ENCODE measurements around the gene DOK7.

Gene DOK7

DNA sequence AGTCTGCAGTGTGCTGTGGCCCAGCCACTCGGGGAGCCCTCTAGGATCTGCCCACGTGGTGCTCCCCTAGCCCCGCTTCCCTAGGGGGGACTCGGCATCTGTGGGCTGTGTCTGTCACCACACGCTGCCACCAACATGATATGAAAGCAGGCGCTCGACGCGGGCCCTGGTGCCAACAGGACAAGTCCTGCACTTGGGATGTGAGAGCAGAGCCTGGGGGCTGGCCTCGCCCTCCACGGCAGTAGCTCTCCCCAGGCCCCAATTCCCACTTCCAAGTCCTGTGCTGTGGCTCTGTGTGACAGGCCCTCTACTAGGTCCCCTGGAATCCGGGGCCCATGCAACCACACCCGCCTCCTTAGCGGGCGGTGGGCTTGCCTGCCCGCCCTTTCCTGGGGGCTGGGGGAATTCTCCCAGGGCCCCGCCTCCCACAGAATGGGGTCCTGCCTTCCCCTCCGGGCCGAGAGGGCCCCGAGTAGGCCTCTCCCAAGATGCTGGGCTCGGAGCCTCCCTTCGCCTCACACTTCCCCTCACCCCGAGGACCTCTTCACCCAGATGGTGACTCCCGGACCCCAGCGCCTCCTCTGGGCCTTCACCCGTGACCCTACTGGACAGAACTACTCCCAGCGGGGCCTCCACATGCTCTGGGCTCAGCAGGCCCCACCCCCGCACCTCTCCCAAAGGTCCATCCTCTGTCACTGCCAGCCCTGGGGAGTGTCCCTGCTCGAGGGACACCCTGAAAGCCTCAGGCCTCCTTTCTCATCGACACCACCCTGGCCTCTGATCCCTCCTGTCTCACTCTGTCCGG lies 57.9 kb downstream of the DOK7 start:
- DNase-seq (ENCODE audit: low read depth): no peak

GRCh38 chr4:3521621-3522325 lies 58.7 kb downstream of the DOK7 start:
- DNase-seq (ENCODE audit: low read depth): no peak

DNA sequence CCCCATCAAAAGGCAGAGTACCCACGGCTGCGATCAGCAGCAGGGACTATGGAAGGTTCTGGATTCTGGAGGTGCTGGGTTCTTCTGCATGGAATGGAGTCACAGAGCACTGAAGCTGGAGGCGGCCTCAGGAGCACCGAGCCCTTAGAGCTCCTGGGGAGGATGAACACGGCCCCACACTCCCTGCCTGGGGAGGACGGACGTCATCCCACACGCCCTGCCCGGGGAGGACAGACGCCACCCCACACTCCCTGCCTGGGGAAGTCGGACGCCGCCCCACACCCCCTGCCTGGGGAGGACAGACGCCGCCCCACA lies 59.2 kb downstream of the DOK7 start:
- no peak for DNase-seq (ENCODE audit: low read depth)

GRCh38 chr4:3522651-3523050 lies 59.5 kb downstream of the DOK7 start:
- DNase-seq (ENCODE audit: low read depth): no peak

DNA sequence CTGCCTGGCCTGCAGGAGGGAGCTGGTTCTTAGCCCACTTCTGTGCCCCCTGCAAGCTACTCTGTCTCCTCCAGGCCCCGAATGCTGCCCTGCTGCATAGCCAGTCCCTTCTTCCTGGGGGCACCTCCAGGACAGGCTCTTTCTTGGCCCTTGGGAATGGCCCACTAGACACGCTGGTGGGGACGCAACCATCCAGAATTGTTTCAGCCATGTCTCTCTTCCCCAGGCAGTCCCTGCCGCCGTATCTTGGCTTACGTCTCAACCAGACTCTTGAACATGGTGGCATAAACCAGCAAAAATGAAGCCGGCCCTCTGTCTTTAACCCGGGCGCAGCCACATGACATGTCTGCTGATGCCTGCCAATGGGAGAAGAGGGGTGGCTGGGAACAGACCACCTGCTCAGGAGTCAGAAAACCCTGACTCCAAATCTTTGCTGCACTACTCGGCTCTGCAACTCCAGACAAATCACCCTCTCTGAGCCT lies 60.1 kb downstream of the DOK7 start:
- DNase-seq (ENCODE audit: low read depth): no peak

- DNase-seq (ENCODE audit: low read depth): no peak
Measured at GRCh38 chr4:3523628-3524221, 60.6 kb downstream of the DOK7 start.

DNA sequence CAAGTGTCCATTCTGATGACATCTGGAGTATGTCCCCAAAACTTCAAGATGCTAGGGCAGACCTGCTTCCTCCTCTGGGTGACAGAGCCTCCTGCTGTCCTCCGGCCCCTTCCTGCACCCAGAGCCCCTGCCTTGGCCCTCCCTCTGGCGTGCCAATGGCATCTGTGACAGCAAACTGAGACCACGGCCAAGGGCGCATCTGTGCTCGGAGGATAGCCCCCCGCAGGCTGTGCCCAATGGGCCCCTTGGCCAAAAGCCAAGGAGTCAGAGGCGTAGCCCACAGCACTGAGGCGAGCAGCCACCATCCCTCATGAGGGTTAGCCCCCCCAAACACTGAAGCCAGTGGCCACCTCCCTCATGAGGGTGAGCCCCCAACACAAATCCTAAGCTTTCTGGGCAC lies 61.2 kb downstream of the DOK7 start:
- DNase-seq (ENCODE audit: low read depth): no peak

DNA sequence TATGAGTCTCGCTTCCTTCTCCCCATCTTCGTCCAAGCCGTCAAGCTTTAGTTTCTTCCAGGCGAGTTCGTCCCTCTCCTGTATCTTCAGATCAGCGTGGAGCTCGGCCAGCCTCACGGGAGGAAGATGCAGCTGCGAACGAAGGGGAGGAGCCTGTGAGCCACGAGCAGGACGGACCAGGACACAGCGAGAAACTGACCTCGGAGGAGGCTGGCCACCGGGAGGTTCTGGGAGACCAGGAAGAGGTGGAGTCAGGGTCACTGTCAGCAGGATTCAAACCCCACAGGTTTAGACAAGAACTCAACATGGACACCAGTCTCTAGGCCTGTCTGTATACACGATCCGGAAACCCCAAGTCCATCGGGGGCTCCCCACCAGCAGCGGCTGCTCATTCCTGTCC lies 61.8 kb downstream of the DOK7 start:
- no peak for DNase-seq (ENCODE audit: low read depth)

DNA sequence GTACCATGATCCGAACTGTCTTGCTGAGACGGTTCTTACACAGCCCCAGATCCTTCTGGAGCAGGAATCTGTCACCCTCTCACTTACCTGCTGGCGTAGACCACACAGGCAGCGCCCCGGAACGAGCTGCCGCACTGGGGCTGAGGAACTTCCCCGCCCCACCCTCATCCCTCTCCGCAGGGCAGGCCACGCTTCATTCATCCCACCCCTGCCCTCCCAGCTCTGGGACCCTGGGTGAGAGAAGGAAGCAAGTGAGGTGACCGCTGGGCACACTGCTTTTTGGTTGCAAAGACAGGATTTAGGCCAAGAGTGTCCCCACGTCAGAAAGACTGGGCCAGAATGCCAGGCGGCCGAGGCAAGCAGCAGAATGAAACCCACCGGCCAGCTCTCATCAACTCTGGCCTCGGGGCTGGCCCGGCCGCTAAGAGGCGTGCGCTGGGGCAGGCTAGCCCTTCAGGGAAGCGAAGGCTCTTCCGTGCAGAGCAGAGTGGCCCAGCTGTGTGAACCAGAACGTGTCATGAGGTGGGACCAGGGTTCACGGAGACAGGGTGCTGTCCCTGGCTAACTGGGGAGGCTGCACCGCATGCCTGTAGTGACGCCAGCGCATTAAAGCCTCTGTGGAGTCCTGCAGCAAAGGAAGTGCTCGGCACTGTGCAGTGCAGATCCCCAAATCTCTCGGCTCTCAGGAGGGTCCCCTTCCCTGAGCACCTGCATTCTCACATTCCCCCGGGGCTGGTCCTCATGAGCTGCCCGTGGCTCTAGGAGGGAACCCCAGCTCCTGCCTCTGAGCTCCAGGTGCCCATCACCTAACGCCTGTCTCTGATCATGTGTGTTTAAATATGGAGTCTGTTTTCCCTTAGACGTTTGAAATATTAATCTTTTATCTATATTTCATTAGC lies 62.7 kb downstream of the DOK7 start:
- no peak for DNase-seq (ENCODE audit: low read depth)

DNA sequence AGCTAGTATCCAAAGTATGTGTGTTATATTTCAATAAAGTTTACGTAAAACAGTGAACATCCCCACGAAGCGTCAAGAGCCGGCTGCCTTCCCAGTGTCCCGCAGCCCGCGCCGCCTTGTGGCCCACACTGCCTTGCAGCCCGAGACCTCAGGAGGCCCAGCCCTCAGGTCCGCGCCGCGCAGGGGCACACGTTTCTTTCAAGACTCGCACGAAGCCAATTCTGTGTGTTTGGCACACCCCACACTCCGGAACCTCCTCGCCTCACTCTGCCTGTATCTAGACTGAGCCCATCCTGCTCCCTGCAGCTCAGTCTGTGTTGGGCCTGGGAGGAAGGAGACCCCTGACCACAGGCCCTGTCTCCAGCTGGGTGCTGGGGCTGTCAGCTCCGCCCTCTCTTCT lies 63.4 kb downstream of the DOK7 start:
- no peak for DNase-seq (ENCODE audit: low read depth)

GRCh38 chr4:3527101-3527913 lies 64.2 kb downstream of the DOK7 start:
- no peak for DNase-seq (ENCODE audit: low read depth)

DNA sequence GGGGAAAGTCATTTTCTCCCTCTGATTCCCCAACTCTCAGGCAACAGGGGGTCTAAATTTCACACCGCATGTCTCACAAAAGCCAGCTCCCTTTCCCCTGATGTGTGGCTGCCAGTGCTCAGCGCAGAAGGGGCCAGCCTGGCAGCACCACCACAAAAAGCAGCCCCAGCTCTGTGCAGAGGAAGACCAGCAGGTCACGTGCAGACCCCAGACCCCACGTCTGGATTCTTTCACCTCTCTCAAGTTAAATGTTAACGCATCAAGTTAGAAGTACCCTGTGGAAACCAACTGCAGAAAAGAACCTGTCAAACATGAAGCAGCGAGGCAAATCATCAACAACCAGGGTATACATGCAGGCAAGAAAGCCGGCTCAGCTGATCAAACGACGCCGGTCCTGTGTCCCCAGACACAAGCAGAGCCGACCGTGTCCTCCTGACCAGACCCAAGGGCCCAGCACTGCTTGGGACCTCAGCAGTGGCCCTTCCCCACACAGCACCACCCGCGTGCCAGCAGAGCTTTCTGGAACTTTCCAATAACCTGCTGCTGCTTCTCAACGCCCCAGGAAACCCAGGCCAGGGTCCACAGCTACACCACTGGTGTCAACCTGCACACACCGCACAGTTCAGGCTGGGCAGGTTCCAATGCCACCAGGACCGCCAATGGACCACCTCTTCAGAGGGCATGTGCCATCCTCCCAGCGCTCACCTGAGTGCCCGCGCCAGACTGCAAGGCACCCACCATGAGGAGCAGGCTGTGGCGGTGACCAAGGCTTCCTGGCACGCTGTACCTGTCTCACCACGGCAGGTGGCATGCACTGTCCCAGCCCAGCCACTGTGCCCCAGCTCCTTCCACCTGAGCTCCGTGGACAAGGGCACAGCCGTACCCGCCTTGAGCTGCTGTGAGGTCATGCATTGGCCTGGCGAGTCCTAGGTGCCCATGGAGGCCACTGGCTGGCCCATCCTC lies 65.1 kb downstream of the DOK7 start:
- DNase-seq (ENCODE audit: low read depth): no peak

DNA sequence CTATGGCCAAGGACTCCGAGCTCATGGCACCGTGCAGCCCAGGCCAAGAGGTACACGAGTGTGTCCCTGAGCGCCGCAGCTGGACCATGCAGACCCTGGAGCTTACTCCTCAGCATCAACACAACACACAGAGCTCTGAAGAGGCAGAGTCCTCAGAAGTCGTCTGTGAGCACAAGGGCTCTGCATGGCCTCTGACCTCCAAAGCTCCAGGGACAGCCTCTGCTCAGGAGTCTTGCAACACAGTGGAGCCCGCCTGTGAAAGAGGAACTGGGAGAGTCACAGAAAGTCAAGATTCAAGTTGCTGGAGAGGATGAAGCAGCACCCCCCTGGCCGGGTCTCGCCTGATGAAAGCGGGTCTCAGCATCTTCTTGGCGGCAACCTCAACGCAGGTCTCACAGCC lies 66.3 kb downstream of the DOK7 start:
- no peak for DNase-seq (ENCODE audit: low read depth)

DNA sequence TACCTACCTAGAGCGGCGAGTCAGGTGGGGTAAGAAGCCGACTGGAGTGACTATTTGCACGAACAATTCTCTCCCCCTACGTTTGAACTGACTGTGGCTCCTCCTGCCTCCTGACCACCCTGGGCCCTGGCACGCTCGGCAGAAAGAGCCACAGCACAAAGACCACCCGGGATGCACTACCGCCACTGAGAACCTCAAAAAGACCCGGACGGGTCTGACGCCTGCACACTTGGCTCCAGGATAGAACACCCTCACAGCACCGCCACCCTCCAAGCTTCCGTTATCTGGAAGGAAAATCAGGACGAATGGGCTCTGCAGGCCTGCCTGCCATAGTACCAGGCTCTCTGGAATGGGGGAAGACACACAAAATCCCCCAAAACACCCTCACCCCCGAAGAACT lies 66.9 kb downstream of the DOK7 start:
- no peak for DNase-seq (ENCODE audit: low read depth)

GRCh38 chr4:3530663-3531254 lies 67.7 kb downstream of the DOK7 start:
- DNase-seq (ENCODE audit: low read depth): no peak

GRCh38 chr4:3531318-3531878 lies 68.3 kb downstream of the DOK7 start:
- DNase-seq (ENCODE audit: low read depth): no peak

- DNase-seq (ENCODE audit: low read depth): peak; percentile 90
Measured at GRCh38 chr4:3531879-3532750, 69.0 kb downstream of the DOK7 start, which contains the start of gene LRPAP1. Gene LRPAP1, minus strand, starts transcription at chr4:3532422. Its CDS starts 10 bp downstream, at chr4:3532412.

- no peak for DNase-seq (ENCODE audit: low read depth)
Measured at GRCh38 chr4:3532751-3533422, 69.8 kb downstream of the DOK7 start.
